Measurements from ENCODE around the gene FYB1. TPM values are rescaled to one million over a fixed set of nuclear protein-coding genes. Genes with fewer than 3 reads are reported as not detected.

FYB1 gene
- total and polyA plus RNA-seq, 2 donors (not counting 1 experiment from before 2014, with no cell fraction given): 1.3 to 1.4 TPM

DNA sequence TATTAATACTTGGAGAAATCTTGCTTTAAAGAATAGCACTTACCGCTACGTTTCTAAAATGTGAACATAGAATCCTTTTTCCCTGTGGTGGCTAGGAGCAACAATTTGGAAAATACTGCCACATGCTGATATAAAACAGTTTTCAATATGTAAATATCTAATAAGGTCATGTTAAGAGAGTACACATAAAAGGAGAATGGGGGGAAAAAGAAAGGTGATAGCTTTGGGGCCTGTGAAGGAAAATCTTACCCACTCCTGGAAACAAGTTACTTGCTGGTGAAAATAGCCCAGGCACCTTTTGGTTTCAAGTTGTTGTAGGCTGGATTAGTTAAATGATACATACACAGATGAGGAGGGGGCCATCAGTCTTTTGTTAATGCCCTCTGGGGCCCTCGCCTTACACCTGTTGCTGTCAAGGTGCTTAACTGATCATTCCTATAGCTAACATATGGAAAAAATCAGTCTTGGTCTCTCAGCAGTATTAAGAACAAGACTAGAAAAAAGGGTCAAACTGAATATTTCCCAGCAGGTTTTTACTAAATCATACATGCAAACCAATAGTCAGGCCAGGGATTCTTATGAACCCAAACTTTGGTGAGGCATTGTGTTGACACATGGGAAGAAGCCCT, 24.1 kb downstream of the FYB1 start:
- no CpG with 5 or more reads among the region's 3 CpGs for WGBS (ENCODE audit: insufficient coverage)
- no peak for DNase-seq
- H3K27me3 Mint-ChIP-seq: peaks cover 16% of the 10 kb centered on the region
- no peak for ATAC-seq (ENCODE audit: low read depth)
- Histone ChIP-seq H3K27me3 (replicated peaks in 1 of 4; ENCODE audit: control extremely low read depth in 1 of 4, control insufficient read depth in 3 of 4, insufficient read depth in 4 of 4, low read length in 3 of 4) (no peaks in the 10 kb centered on the region), H3K36me3 (replicated peaks in 1 of 2; ENCODE audit: control extremely low read depth in 1 of 2, control insufficient read depth in 1 of 2, extremely low read depth in 1 of 2, insufficient read depth in 2 of 2, low read length in 1 of 2) (no peaks in the 10 kb centered on the region), H3K79me2 (ENCODE audit: control insufficient read depth, insufficient read depth, low read length) (no peaks in the 10 kb centered on the region), H4K20me1 (ENCODE audit: control insufficient read depth, insufficient read depth, low read length, poor library complexity, severe bottlenecking) (no peaks in the 10 kb centered on the region), H2AFZ (ENCODE audit: insufficient read depth, low read depth, low read length, poor library complexity, severe bottlenecking) (no peak overlapping the region), H3K4me1 (ENCODE audit: control insufficient read depth in 2 of 2, insufficient read depth in 2 of 2, low read length in 2 of 2) (peaks cover 9 to 10% of the 10 kb centered on the region in 2 donors), H3K9me3 (ENCODE audit: control extremely low read depth in 1 of 3, control insufficient read depth in 2 of 3, insufficient read depth in 1 of 3, low read length in 2 of 3) (no peaks in the 10 kb centered on the region), H3K4me3 (ENCODE audit: control extremely low read depth in 1 of 5, extremely low read depth in 1 of 5, insufficient read depth in 1 of 5, low read depth in 2 of 5, low read length in 4 of 5) (no peak overlapping the region), H3K9ac (ENCODE audit: low read length) (no peak overlapping the region), H3K4me2 (replicated peaks; ENCODE audit: low read depth, low read length, poor library complexity, severe bottlenecking) (no peak overlapping the region), H3K27ac (ENCODE audit: low read length in 2 of 2) (no peak overlapping the region)
- POLR2A ChIA-PET: no interaction called here
- H3K4me1 Mint-ChIP-seq: peaks cover 12% of the 10 kb centered on the region
- intact Hi-C loops (cut with micrococcal nuclease): no loop called here
- TF ChIP-seq, protein P1, sequence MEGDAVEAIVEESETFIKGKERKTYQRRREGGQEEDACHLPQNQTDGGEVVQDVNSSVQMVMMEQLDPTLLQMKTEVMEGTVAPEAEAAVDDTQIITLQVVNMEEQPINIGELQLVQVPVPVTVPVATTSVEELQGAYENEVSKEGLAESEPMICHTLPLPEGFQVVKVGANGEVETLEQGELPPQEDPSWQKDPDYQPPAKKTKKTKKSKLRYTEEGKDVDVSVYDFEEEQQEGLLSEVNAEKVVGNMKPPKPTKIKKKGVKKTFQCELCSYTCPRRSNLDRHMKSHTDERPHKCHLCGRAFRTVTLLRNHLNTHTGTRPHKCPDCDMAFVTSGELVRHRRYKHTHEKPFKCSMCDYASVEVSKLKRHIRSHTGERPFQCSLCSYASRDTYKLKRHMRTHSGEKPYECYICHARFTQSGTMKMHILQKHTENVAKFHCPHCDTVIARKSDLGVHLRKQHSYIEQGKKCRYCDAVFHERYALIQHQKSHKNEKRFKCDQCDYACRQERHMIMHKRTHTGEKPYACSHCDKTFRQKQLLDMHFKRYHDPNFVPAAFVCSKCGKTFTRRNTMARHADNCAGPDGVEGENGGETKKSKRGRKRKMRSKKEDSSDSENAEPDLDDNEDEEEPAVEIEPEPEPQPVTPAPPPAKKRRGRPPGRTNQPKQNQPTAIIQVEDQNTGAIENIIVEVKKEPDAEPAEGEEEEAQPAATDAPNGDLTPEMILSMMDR (IDR thresholded peaks at IDR 0.05): no peak
- no peak overlapping the region for H3K27ac Mint-ChIP-seq
- no peaks in the 10 kb centered on the region for H3K9me3 Mint-ChIP-seq (ENCODE audit: insufficient read depth)
- CTCF ChIA-PET: interaction anchor here (1.2 to 1.3 kb wide), 2 partner anchors 22 to 88 kb away, joined by 3 to 4 read pairs; no protein-coding TSS in a partner anchor
- no peak overlapping the region for H3K4me3 Mint-ChIP-seq

DNA sequence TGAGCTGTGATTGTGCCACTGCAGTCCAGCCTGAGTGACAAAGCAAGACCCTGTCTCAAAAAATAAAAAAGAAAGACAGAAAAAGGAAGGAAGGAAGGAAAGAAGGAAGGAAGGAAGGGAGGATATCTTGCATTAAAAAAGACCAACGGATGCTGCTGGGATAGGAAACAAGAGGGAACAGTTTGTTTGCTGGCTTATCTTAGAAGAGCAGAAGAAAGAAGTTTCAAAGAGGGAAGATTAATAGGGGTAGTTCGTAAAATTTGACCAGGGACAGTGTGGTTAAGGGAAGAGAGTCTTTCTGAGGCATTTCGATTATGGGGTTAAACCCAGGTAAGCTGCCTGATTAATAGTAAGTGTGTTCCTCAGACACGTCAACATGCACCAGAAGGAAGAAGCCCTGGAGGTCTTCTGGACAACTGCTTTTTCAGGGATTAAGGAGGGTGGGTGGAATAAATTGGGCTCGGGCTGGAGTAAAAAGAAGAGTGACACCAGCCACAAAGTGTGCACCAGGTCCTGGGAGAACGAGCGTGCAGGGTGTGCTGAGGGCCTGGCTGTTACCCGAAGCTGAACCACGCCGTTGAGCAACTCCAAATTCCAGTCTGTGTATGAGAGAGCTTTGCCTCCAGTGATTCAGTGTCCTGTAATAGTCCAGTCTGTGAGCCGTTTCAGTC, 24.8 kb downstream of the FYB1 start:
- no peak overlapping the region for H3K4me3 Mint-ChIP-seq
- POLR2A ChIA-PET: no interaction called here
- Histone ChIP-seq H2AFZ (ENCODE audit: insufficient read depth, low read depth, low read length, poor library complexity, severe bottlenecking) (no peak overlapping the region), H3K27ac (ENCODE audit: low read length in 2 of 2) (no peak overlapping the region), H3K9me3 (ENCODE audit: control extremely low read depth in 1 of 3, control insufficient read depth in 2 of 3, insufficient read depth in 1 of 3, low read length in 2 of 3) (no peaks in the 10 kb centered on the region), H3K79me2 (ENCODE audit: control insufficient read depth, insufficient read depth, low read length) (no peaks in the 10 kb centered on the region), H3K4me2 (replicated peaks; ENCODE audit: low read depth, low read length, poor library complexity, severe bottlenecking) (no peak overlapping the region), H3K27me3 (replicated peaks in 1 of 4; ENCODE audit: control extremely low read depth in 1 of 4, control insufficient read depth in 3 of 4, insufficient read depth in 4 of 4, low read length in 3 of 4) (no peaks in the 10 kb centered on the region), H3K9ac (ENCODE audit: low read length) (no peak overlapping the region), H3K4me3 (ENCODE audit: control extremely low read depth in 1 of 5, extremely low read depth in 1 of 5, insufficient read depth in 1 of 5, low read depth in 2 of 5, low read length in 4 of 5) (no peak overlapping the region), H4K20me1 (ENCODE audit: control insufficient read depth, insufficient read depth, low read length, poor library complexity, severe bottlenecking) (no peaks in the 10 kb centered on the region), H3K36me3 (replicated peaks in 1 of 2; ENCODE audit: control extremely low read depth in 1 of 2, control insufficient read depth in 1 of 2, extremely low read depth in 1 of 2, insufficient read depth in 2 of 2, low read length in 1 of 2) (no peaks in the 10 kb centered on the region), H3K4me1 (ENCODE audit: control insufficient read depth in 2 of 2, insufficient read depth in 2 of 2, low read length in 2 of 2) (peaks cover 10 to 13% of the 10 kb centered on the region in 2 donors)
- H3K9me3 Mint-ChIP-seq (ENCODE audit: insufficient read depth): no peaks in the 10 kb centered on the region
- WGBS (ENCODE audit: insufficient coverage): 55% methylated on average over 10 of the region's 11 CpGs
- TF ChIP-seq, protein P1 (IDR thresholded peaks at IDR 0.05): no peak
- no peak for TF ChIP-seq EZH2 (IDR thresholded peaks at IDR 0.05; ENCODE audit: borderline replicate concordance, insufficient read depth, low read depth, low read length, poor library complexity, severe bottlenecking)
- DNase-seq: no peak
- ATAC-seq (ENCODE audit: low read depth): no peak
- peaks cover 18% of the 10 kb centered on the region for H3K4me1 Mint-ChIP-seq
- CTCF ChIA-PET: interaction anchor here (1.2 kb wide), 1 partner anchor 23 kb away, joined by 3 read pairs; no protein-coding TSS in a partner anchor
- H3K27ac Mint-ChIP-seq: no peak overlapping the region
- intact Hi-C loops (cut with micrococcal nuclease): no loop called here
- H3K27me3 Mint-ChIP-seq: peaks cover 16% of the 10 kb centered on the region

All from B cell (primary cell).